H1 (cell line): ENCODE results near the gene REG4. TPM values are rescaled to one million over a fixed set of nuclear protein-coding genes. Genes with fewer than 3 reads are reported as not detected.

Source experiments
- RXRA ChIP-seq: IDR thresholded peaks from 2 replicates; pipeline ENCODE4 v1.6.1; 2011; ENCODE audit warnings: low read depth, mild to moderate bottlenecking, low read length, moderate library complexity; ENCODE audit not compliant: insufficient read depth
- polyA plus RNA-seq, 7 experiments: library from polyadenylated mRNA; depleted of rRNA in 3 of 7; stranded (reverse) in 5 of 7; unstranded in 2 of 7; fragments of >200 nt in 5 of 7; fragments of 200-250 nt in 2 of 7; gene quantifications; 1 replicate in 5 of 7; 2 replicates in 1 of 7; 4 replicates in 1 of 7; pipeline versions ENCODE4 v1.2.1 to v1.2.3, GENCODE V29; 2011 to 2013; ENCODE audit warnings: missing spikeins in 2 of 7, mixed read lengths in 2 of 7
- total RNA-seq: library from RNA; stranded (reverse); fragmentation: NEBNext Ultra II Directional; extraction: Animal tissue kit (Norgen Biotek cat#: 25700); gene quantifications from 2 replicates; pipeline ENCODE4 v1.2.1, GENCODE V29; 2021

REG4 gene
- total and polyA plus RNA-seq, 2 of the 8 experiments (the other 6 are each of a cell fraction or from before 2014, with no cell fraction given), result not detected

- no peak for TF ChIP-seq RXRA
These were observed 28.5 kb downstream of the REG4 start (continued) for GRCh38 chr1:119782631-119783325.
